NCI-H187 (cell line): ENCODE data around the gene LYRM2.
"Not testable (repeated sequence)": the region's sequence is repeated elsewhere in the genome, so short reads cannot be mapped to it uniquely, and the experiment has no call there.

Experiments used
- DNase-seq, 2 experiments: peaks; one replicate each; lab custom pipeline; 2025; lab: John Stamatoyannopoulos, UW

Gene LYRM2

GRCh38 chr6:89644864-89645263 is 6.3 kb upstream of the LYRM2 start:
- peak in 1 of 2 experiments; percentile 23 for DNase-seq

GRCh38 chr6:89643406-89643805 is 4.9 kb upstream of the LYRM2 start:
- no peak for DNase-seq

- no peak for DNase-seq
Measured at GRCh38 chr6:89642956-89643355, 4.4 kb upstream of the LYRM2 start.

- not testable (repeated sequence) for DNase-seq
Measured at GRCh38 chr6:89641581-89641980, 3.0 kb upstream of the LYRM2 start.

DNA sequence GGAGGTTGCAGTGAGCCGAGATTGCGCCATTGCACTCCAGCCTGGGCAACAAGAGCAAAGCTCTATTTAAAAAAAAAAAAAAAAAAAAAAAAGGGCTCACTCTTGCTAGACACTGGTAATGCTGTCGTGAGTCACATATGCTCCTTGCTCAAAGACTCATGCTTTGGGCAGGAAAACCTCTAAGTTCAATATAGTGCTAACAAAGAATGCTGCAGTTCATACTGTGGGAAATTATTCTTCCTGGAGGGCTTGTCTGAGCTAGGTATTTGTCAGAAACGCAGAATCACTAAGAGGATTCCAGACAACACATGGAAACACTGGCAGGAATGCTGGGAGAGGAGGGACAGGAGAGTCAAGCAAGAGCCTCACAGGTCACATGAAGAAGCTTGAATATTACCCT is 2.3 kb upstream of the LYRM2 start:
- DNase-seq, result no peak

DNA sequence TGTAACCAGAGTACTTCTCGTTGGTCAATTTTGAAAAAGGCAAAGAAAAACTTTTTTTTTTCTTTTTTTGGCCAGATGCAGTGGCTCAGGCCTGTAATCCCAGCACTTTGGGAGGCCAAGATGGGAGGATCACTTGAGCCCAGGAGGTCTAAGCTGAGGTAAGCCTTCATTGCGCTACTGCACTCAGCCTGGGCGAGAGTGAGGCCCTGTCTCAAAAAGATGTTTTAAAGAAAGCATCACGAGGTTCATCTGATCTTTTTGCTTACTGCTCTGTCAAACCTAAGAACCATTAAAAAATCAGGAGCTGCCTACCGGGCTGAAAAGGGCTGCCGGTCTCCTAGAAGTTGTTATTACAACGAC is 607 bp downstream of the LYRM2 start:
- DNase-seq, result no peak

DNA sequence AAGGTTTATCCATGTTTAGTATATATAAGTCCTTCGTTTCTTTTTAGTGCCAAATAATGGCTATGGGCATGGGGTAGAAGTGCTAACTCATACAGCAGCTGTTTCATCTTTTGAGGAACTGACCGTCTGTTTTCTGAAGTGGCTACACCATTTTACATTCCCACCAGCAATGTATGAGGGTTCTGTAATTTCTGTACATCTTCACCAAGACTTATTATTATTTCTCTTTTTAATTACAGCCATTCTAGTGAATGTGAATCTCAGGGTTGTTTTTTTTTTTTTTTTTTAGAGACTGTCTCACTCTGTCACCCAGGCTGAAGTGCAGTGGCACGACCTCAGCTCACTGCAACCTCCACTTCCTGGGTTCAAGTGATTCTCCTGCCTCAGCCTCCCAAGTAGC is 2.1 kb downstream of the LYRM2 start:
- DNase-seq, result not testable (repeated sequence)

DNA sequence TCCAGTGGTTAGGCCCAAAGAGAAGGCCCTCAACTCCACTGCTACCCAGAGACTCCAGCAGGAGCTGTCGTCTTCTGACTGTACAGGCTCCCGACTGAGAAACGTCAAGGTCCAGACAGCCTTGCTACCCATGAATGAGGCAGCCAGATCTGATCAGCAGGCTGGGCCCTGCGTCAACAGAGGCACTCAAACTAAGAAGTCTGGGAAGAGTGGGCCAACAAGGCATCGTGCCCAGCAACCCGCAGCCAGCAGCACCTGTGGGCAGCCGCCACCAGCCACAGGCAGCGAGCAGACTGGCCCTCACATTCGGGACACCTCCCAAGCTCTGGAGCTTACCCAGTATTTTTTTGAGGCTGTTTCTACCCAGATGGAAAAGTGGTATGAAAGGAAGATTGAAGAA is 8.1 kb downstream of the LYRM2 start:
- DNase-seq, result no peak

DNA sequence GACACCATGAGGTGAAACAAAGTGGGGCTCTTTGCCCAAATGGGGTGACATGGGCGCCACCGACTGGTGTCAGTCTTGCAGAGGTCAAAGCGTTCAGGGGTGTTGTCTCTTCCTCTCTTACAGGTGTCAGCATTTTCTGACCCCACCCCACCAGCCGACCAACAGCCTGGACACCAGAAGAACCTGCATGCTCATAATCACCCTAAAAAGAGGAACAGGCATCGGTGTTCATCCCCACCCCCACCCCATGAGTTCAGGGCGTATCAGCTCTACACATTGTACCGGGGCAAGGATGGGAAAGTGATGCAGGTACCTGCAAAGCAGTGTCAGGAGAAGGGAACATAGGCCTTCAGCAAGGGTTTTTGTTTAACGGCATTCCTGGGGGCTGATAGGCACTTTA is 14.8 kb downstream of the LYRM2 start:
- DNase-seq, result no peak

- DNase-seq, result no peak
Measured at GRCh38 chr6:89619567-89619966, 19.0 kb downstream of the LYRM2 start.

GRCh38 chr6:89618026-89618425 is 20.5 kb downstream of the LYRM2 start:
- DNase-seq, result no peak

DNA sequence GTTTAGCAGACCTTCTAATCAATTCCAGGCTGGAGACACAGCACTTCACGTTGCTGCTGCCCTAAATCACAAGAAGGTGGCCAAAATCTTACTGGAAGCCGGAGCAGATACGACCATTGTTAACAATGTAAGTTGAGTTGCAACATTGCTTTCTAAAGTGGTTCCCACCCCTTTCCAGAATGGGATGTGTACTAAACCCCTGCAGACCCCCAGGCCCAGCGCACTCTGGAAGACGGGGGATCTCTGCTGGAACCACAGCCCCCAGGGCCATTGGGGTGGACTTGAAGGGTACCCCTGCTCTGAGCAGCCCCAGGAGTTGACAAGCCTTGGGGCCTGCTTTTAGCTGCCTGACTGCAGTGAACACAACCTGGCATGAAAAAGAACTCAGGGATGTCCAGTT is 22.0 kb downstream of the LYRM2 start:
- no peak for DNase-seq

- no peak for DNase-seq
Measured at GRCh38 chr6:89615882-89616281, 22.7 kb downstream of the LYRM2 start.

- no peak for DNase-seq
Measured at GRCh38 chr6:89613790-89614189, 24.8 kb downstream of the LYRM2 start.

GRCh38 chr6:89612121-89612520 is 26.4 kb downstream of the LYRM2 start:
- DNase-seq, result no peak

GRCh38 chr6:89611666-89612065 is 26.9 kb downstream of the LYRM2 start:
- no peak for DNase-seq

DNA sequence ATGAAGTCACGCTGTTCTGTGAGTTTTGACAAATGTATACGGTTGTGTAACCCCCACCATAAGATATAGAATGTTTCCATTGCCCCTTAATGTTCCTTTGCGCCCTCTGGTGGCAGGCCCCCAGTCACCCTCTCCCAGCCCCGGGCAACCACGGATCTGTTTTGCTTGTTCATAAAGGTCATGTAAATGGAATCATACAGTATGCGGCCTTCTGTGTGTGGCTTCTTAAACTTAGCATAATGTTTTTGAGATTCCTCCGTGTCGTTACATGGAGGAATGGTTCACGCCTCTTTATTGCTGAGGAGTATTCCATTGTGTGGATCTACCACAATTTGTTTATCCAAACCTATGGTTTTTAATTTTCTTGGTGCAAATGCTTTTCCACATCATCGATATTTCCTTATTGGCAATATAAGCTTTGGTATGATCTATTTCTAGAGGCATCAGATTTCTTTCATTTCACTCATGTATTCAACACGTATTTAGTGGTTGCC is 28.4 kb downstream of the LYRM2 start:
- peak in 1 of 2 experiments; percentile 36 for DNase-seq

- no peak for DNase-seq
Measured at GRCh38 chr6:89605861-89606260, 32.7 kb downstream of the LYRM2 start.

GRCh38 chr6:89604653-89605052 is 33.9 kb downstream of the LYRM2 start:
- no peak for DNase-seq

- peak; percentile 56 to 69 for DNase-seq
Measured at GRCh38 chr6:89602166-89602565, 36.4 kb downstream of the LYRM2 start.

DNA sequence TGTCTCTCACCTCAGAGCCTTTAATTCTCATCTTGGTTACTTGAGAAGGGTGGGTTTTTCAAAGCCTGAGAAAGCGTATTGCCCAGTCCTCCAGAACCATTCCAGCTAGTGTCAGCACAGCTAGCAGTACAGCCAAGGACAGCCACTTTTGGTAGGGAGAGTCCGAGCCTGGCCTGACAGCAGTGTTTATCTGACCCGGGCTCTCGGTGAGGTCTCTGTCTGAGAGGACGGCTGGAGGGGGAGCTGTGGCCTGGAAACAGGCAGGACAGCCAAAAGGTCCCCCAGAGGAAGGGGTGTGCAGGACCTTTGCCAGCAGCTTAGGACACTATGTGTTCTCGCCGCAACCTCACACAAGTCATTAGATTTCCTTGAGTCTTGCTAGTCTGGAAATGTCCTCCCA is 38.8 kb downstream of the LYRM2 start:
- DNase-seq, result no peak

DNA sequence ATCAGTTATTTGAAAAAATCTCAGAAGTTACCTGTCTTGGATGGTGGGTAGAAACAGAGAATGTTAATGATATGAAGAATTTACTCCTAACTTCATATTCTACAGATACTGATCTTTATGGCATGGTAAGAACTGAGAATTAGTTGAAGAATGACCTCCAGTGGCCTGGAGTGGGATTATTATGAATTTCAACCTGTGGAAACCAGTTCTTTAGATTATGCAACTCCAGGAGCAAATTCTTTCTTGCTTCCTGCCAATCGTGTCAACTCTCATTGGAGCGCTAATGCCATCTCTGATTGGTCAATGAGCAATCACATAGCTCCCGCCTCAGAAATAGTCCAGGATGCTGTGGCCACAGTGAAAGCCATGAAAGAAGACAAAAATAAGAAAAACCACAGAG is 40.6 kb downstream of the LYRM2 start:
- no peak for DNase-seq

- no peak for DNase-seq
Measured at GRCh38 chr6:89597372-89597771, 41.2 kb downstream of the LYRM2 start.

- no peak for DNase-seq
Measured at GRCh38 chr6:89596484-89596883, 42.1 kb downstream of the LYRM2 start.

- no peak for DNase-seq
Measured at GRCh38 chr6:89596056-89596455, 42.5 kb downstream of the LYRM2 start.
